Fibroblast of lung (primary cell): ENCODE results near the gene EPC2. TPM values are rescaled to one million over a fixed set of nuclear protein-coding genes. Genes with fewer than 3 reads are reported as not detected.

Source experiments
- DNase-seq, 2 donors: peaks; one replicate each; pipeline versions ENCODE4 v3.0.0 to v3.0.0-alpha.2; 2010; ENCODE audit warnings: low read depth in 2 of 2
- H2AFZ ChIP-seq: 2 replicates; pipeline ENCODE4 v1.5.1; 2012; ENCODE audit warnings: low read length, control low read depth, inconsistent platforms
- H3K27ac ChIP-seq: 2 replicates; pipeline ENCODE4 v1.5.1; 2011; ENCODE audit warnings: low read length, control low read depth; ENCODE audit not compliant: insufficient read depth
- H3K27me3 ChIP-seq: 2 replicates; pipeline ENCODE4 v1.5.1; 2011; ENCODE audit warnings: mild to moderate bottlenecking, low read length; ENCODE audit not compliant: control insufficient read depth, insufficient read depth
- H3K36me3 ChIP-seq: 2 replicates; pipeline ENCODE4 v1.5.1; 2011; ENCODE audit warnings: low read length; ENCODE audit not compliant: control insufficient read depth, insufficient read depth
- H3K4me1 ChIP-seq: 2 replicates; pipeline ENCODE4 v1.5.1; 2011; ENCODE audit warnings: low read length; ENCODE audit not compliant: control insufficient read depth, insufficient read depth; ENCODE audit errors: extremely low read depth
- H3K4me2 ChIP-seq: 2 replicates; pipeline ENCODE4 v1.5.1; 2011; ENCODE audit warnings: low read length, control low read depth; ENCODE audit not compliant: insufficient read depth; ENCODE audit errors: extremely low read depth
- H3K4me3 ChIP-seq, 4 experiments: fragments of 200-600 bp in 1 of 4; sonication (generic) in 1 of 4; replicated peaks in 1 of 4; 2 replicates each; pipeline ENCODE4 v1.5.1; 2011 to 2016; ENCODE audit warnings: low read length in 4 of 4, low read depth in 3 of 4, mild to moderate bottlenecking in 3 of 4, control low read depth in 2 of 4, inconsistent platforms in 1 of 4, mixed read lengths in 1 of 4; ENCODE audit not compliant: insufficient read depth in 1 of 4; ENCODE audit errors: control extremely low read depth in 1 of 4
- H3K79me2 ChIP-seq: 2 replicates; pipeline ENCODE4 v1.5.1; 2012; ENCODE audit warnings: mild to moderate bottlenecking, low read length, inconsistent platforms; ENCODE audit not compliant: control insufficient read depth, insufficient read depth
- H3K9ac ChIP-seq: 2 replicates; pipeline ENCODE4 v1.5.1; 2011; ENCODE audit warnings: mild to moderate bottlenecking, low read length, control low read depth; ENCODE audit not compliant: insufficient read depth
- H3K9me3 ChIP-seq: 2 replicates; pipeline ENCODE4 v1.5.1; 2012; ENCODE audit warnings: low read depth, low read length; ENCODE audit not compliant: control insufficient read depth, insufficient read depth
- H4K20me1 ChIP-seq: 2 replicates; pipeline ENCODE4 v1.5.1; 2011; ENCODE audit warnings: low read length; ENCODE audit not compliant: control insufficient read depth, insufficient read depth; ENCODE audit errors: extremely low read depth
- EZH2 ChIP-seq: IDR thresholded peaks from 2 replicates; pipeline ENCODE4 v1.5.1; 2012; ENCODE audit warnings: low read length, control low read depth, mild to moderate bottlenecking; ENCODE audit errors: missing control alignments
- polyA plus RNA-seq, 2 donors: library from polyadenylated mRNA; depleted of rRNA in 1 of 2; stranded (reverse) in 1 of 2; unstranded in 1 of 2; fragments of >200 nt; gene quantifications; 2 replicates each; pipeline ENCODE4 v1.2.1, GENCODE V29; 2011 to 2012; ENCODE audit warnings: missing spikeins in 1 of 2
- total RNA-seq: library from RNA; depleted of rRNA; stranded (reverse); fragments of >200 nt; gene quantifications from 2 replicates; pipeline ENCODE4 v1.2.1, GENCODE V29; 2014
- TF ChIP-seq, protein P1 (sequence below), 2 donors: IDR thresholded peaks in 1 of 2; conservative IDR thresholded peaks in 1 of 2; 1 replicate in 1 of 2; 2 replicates in 1 of 2; pipeline ENCODE4 v1.5.1; 2011 to 2012; ENCODE audit warnings: low read length in 2 of 2, control low read depth in 1 of 2, inconsistent platforms in 1 of 2, low read depth in 1 of 2, mild to moderate bottlenecking in 1 of 2

The EPC2 gene
- total and polyA plus RNA-seq, 2 donors (not counting 1 experiment from before 2014, with no cell fraction given): 19.6 to 22.8 TPM

DNA sequence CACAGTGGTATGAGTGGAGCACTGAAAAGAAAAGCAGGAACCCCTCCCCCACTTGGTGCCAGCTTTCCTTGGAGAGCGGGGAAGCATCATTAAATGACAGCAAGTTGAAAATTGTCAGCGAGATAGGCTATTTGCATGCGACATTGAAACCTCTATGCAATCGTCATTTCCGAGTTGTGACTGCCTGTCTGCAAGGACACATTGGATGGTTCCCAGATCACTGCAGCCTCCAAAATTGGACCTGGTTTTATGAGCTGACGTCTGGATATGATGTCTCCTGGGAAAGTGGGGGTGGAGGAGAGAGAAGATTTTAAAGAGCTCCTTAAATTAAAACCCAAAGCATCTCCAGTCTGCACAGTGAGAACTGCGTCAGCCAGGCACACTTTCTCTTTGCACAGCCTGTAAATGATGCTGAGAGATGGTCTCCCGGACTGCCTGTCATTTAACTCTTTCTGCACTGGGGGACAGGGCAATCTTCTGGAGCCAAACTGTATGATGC lies 172.7 kb downstream of the EPC2 start:
- DNase-seq: peak in 1 of 2 donors; percentile 2
- H2AFZ ChIP-seq: peak overlapping the region; percentile 30

DNA sequence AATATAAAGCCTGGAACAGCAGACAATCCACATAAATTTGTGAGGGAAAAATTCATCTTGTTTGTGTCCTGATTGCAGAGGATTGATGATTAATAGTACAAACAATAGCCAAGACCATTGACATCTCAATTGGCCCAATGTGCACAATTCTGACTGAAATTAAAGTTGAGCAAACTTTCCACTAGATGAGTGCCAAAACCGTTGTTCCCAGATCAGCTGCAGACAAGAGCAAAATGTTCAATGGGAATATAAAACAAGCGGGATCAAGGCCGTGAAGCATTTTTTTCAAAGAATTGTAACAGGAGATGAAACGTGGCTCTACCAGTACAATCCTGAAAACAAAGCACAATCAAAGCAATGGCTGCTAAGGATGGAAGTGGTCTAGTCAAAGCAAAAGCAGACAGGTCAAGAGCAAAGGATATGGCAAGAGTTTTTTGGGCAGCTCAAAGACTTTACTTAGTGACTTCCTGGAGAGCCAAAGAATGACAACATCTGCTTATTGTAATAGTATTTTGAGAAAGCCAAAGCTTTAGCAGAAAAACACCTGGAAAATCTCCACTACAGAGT lies 174.6 kb downstream of the EPC2 start:
- H3K79me2 ChIP-seq: no peaks in the 10 kb centered on the region
- H3K4me3 ChIP-seq: no peak overlapping the region
- no peaks in the 10 kb centered on the region for H4K20me1 ChIP-seq
- DNase-seq: no peak
- no peaks in the 10 kb centered on the region for H3K4me1 ChIP-seq
- no peak overlapping the region for H2AFZ ChIP-seq
- no peaks in the 10 kb centered on the region for H3K36me3 ChIP-seq
- no peaks in the 10 kb centered on the region for H3K9me3 ChIP-seq
- no peak overlapping the region for H3K27ac ChIP-seq
- H3K27me3 ChIP-seq: peaks cover 2% of the 10 kb centered on the region
- H3K9ac ChIP-seq: no peak overlapping the region
- no peak for TF ChIP-seq EZH2
- no peak overlapping the region for H3K4me2 ChIP-seq

More for the DNA sequence above, 172.7 kb downstream of the EPC2 start:
- no peaks in the 10 kb centered on the region for H3K36me3 ChIP-seq
- H3K27me3 ChIP-seq: peaks cover 2% of the 10 kb centered on the region
- H3K9ac ChIP-seq: no peak overlapping the region
- H3K4me2 ChIP-seq: peak overlapping the region; percentile 63
- no peaks in the 10 kb centered on the region for H3K9me3 ChIP-seq
- H3K27ac ChIP-seq: no peak overlapping the region
- H3K4me3 ChIP-seq: peak overlapping the region in 3 of 4 experiments; percentile 3 to 44 (median 25)
- H3K4me1 ChIP-seq: no peaks in the 10 kb centered on the region
- no peaks in the 10 kb centered on the region for H4K20me1 ChIP-seq
- no peak for TF ChIP-seq EZH2
- TF ChIP-seq, protein P1, sequence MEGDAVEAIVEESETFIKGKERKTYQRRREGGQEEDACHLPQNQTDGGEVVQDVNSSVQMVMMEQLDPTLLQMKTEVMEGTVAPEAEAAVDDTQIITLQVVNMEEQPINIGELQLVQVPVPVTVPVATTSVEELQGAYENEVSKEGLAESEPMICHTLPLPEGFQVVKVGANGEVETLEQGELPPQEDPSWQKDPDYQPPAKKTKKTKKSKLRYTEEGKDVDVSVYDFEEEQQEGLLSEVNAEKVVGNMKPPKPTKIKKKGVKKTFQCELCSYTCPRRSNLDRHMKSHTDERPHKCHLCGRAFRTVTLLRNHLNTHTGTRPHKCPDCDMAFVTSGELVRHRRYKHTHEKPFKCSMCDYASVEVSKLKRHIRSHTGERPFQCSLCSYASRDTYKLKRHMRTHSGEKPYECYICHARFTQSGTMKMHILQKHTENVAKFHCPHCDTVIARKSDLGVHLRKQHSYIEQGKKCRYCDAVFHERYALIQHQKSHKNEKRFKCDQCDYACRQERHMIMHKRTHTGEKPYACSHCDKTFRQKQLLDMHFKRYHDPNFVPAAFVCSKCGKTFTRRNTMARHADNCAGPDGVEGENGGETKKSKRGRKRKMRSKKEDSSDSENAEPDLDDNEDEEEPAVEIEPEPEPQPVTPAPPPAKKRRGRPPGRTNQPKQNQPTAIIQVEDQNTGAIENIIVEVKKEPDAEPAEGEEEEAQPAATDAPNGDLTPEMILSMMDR (conservative IDR thresholded peaks at IDR 0.05 in 1 of 2, IDR thresholded peaks at IDR 0.05 in 1 of 2; ENCODE audit: low read depth in 1 of 2, low read length in 2 of 2): no peak
- H3K79me2 ChIP-seq: no peaks in the 10 kb centered on the region

DNA sequence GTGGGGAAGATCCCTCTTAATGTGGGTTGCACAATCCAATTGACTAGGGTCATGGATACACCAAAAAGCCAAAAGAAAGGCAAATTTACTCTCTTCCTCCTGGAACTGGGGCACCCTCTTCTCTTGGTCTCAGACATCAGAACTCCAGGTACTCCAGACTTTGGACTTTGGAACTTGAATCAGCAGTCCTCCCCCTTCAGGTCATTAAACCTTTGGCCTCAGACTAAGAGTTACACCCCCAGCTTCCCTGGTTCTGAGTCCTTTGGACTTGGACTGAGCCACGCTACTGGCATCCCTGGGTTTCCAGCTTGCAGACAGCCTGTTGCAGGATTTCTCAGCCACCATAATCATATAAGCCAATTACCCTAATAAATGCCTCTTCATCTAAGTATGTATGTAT lies 179.6 kb downstream of the EPC2 start:
- Histone ChIP-seq H3K27ac (no peak overlapping the region), H3K9ac (no peak overlapping the region)

More for the DNA sequence above, 179.6 kb downstream of the EPC2 start:
- H3K27me3 ChIP-seq: no peaks in the 10 kb centered on the region
- no peak overlapping the region for H3K4me2 ChIP-seq
- no peaks in the 10 kb centered on the region for H3K9me3 ChIP-seq
- no peaks in the 10 kb centered on the region for H3K4me1 ChIP-seq
- no peaks in the 10 kb centered on the region for H4K20me1 ChIP-seq
- H3K4me3 ChIP-seq: no peak overlapping the region
- no peaks in the 10 kb centered on the region for H3K36me3 ChIP-seq
- H3K79me2 ChIP-seq: no peaks in the 10 kb centered on the region
- no peak for TF ChIP-seq EZH2
- TF ChIP-seq, protein P1 (conservative IDR thresholded peaks at IDR 0.05 in 1 of 2, IDR thresholded peaks at IDR 0.05 in 1 of 2; ENCODE audit: low read depth in 1 of 2, low read length in 2 of 2): no peak
- no peak for DNase-seq
- H2AFZ ChIP-seq: no peak overlapping the region
